Measurements from ENCODE around the gene SLC12A8. TPM values are rescaled to one million over a fixed set of nuclear protein-coding genes. Genes with fewer than 3 reads are reported as not detected.

Gene SLC12A8
- total RNA-seq, 2 donors from 2014 or later, result 3.0 to 4.1 TPM

GRCh38 chr3:125077864-125078263, 134.7 kb downstream of the SLC12A8 start:
- DNase-seq (ENCODE audit: low spot score), result no peak
- H3K9me3 ChIP-seq, result no peaks in the 10 kb centered on the region
- no peak overlapping the region for H3K4me3 ChIP-seq
- no peaks in the 10 kb centered on the region for H3K36me3 ChIP-seq
- no peaks in the 10 kb centered on the region for H3K27me3 ChIP-seq (replicated peaks; ENCODE audit: insufficient read depth)
- no peaks in the 10 kb centered on the region for H3K4me1 ChIP-seq (ENCODE audit: control insufficient read depth in 1 of 2, low read depth in 2 of 2)
- ATAC-seq (ENCODE audit: insufficient number of reproducible peaks, low FRiP score, low read depth), result no peak
- TF ChIP-seq CTCF (IDR thresholded peaks at IDR 0.05), result no peak
- H3K27ac ChIP-seq, result no peak overlapping the region

GRCh38 chr3:125076464-125076863, 136.1 kb downstream of the SLC12A8 start:
- Histone ChIP-seq H3K4me3 (no peak overlapping the region), H3K9me3 (no peaks in the 10 kb centered on the region), H3K27ac (no peak overlapping the region), H3K36me3 (no peaks in the 10 kb centered on the region), H3K4me1 (ENCODE audit: control insufficient read depth in 1 of 2, low read depth in 2 of 2) (no peaks in the 10 kb centered on the region), H3K27me3 (replicated peaks; ENCODE audit: insufficient read depth) (no peaks in the 10 kb centered on the region)
- DNase-seq (ENCODE audit: low spot score) (no peak), ATAC-seq (ENCODE audit: insufficient number of reproducible peaks, low FRiP score, low read depth) (no peak)
- TF ChIP-seq CTCF (IDR thresholded peaks at IDR 0.05), result no peak

GRCh38 chr3:125075738-125076137, 136.8 kb downstream of the SLC12A8 start:
- no peak overlapping the region for H3K27ac ChIP-seq
- DNase-seq (ENCODE audit: low spot score) (no peak), ATAC-seq (ENCODE audit: insufficient number of reproducible peaks, low FRiP score, low read depth) (no peak)
- no peaks in the 10 kb centered on the region for H3K9me3 ChIP-seq
- no peaks in the 10 kb centered on the region for H3K36me3 ChIP-seq
- H3K4me1 ChIP-seq (ENCODE audit: control insufficient read depth in 1 of 2, low read depth in 2 of 2), result no peaks in the 10 kb centered on the region
- H3K27me3 ChIP-seq (replicated peaks; ENCODE audit: insufficient read depth), result no peaks in the 10 kb centered on the region
- H3K4me3 ChIP-seq, result no peak overlapping the region
- TF ChIP-seq CTCF (IDR thresholded peaks at IDR 0.05), result no peak

GRCh38 chr3:125073390-125073905, 139.1 kb downstream of the SLC12A8 start:
- H3K4me1 ChIP-seq (ENCODE audit: control insufficient read depth in 1 of 2, low read depth in 2 of 2), result no peaks in the 10 kb centered on the region
- DNase-seq (ENCODE audit: low spot score), result no peak
- H3K27ac ChIP-seq, result no peak overlapping the region
- no peaks in the 10 kb centered on the region for H3K9me3 ChIP-seq
- TF ChIP-seq CTCF (IDR thresholded peaks at IDR 0.05), result no peak
- no peaks in the 10 kb centered on the region for H3K27me3 ChIP-seq (replicated peaks; ENCODE audit: insufficient read depth)
- no peak overlapping the region for H3K4me3 ChIP-seq
- no peaks in the 10 kb centered on the region for H3K36me3 ChIP-seq
- no peak for ATAC-seq (ENCODE audit: insufficient number of reproducible peaks, low FRiP score, low read depth)

GRCh38 chr3:125072749-125073389, 139.7 kb downstream of the SLC12A8 start:
- no peaks in the 10 kb centered on the region for H3K36me3 ChIP-seq
- no peak overlapping the region for H3K4me3 ChIP-seq
- DNase-seq (ENCODE audit: low spot score), result no peak
- H3K9me3 ChIP-seq, result no peaks in the 10 kb centered on the region
- no peak overlapping the region for H3K27ac ChIP-seq
- no peaks in the 10 kb centered on the region for H3K27me3 ChIP-seq (replicated peaks; ENCODE audit: insufficient read depth)
- TF ChIP-seq CTCF (IDR thresholded peaks at IDR 0.05), result no peak
- H3K4me1 ChIP-seq (ENCODE audit: control insufficient read depth in 1 of 2, low read depth in 2 of 2), result no peaks in the 10 kb centered on the region
- no peak for ATAC-seq (ENCODE audit: insufficient number of reproducible peaks, low FRiP score, low read depth)

Data from thoracic aorta (tissue), 2 donors.